NCI-H1092 treated with DMSO at 0.1 percent for 48 hours (cell line): ENCODE data around the gene DPM1.

Experiments
- DNase-seq: peaks from one replicate; lab custom pipeline; 2025; lab: John Stamatoyannopoulos, UW

The DPM1 gene

DNA sequence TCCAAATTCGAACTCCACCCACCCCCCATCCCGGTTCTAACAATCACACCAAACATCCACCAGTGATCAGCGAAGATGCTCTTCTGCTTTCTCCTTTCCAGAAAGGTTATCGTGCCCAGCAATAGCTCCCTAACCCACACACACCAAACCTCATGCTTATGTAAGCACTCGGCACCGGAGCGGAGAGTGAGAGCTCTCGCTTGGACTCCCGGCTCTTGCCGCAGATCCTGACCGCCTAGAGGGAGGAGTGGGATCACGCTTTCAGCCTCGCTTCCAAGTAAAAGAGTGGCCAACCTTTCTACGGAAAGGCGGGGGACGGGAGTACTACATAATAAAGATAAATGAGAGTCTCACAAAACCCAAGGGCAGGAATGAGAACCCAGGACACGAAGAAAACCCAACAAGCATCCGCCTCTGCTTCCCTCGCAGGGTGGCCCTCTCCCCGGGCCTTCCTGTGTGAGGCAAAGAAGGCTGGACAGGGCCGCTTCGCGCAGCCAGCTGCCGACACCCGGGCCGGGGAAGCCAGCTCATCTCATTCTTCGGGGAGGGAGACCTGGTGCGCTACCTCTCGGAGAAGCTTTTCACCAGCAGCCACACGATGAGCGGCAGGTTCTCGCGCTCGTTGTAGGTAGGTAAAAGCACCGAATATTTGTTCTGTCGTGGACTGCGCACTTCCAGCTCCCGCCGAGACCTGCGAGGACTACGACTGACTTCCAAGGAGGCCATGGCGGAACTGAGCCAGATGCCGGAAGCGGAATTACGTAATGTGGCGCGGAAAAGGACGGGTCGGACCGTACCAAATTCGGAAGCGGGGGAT, at the start of gene DPM1:
Gene DPM1, minus strand, starts transcription at position 735 of the 817 bp plus-strand sequence. Its CDS starts 9 bp downstream, at position 726.
- DNase-seq, result no peak

- DNase-seq, result no peak
Measured at GRCh38 chr20:51005214-51005613, 46.9 kb upstream of the DPM1 start.

DNA sequence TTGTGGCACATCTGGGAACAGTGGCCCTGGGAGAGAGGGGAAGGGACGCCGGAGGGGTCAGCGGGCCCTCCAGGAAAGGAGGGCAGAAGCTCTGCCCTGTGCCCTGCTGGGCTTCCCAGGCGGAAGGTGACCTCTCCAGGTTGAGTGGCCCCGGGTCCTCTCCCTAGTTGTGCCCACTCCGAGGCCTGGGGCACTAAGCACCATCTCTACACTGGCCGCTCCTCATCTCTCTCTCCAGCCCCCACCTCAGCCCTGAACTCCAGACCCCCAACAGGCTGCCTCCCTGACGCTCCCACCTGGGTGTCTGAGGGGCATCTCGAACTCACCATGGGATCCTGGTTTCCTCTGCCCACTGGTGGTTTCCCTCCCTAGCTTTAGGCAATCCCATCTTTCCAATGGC, 46.4 kb upstream of the DPM1 start:
- no peak for DNase-seq

DNA sequence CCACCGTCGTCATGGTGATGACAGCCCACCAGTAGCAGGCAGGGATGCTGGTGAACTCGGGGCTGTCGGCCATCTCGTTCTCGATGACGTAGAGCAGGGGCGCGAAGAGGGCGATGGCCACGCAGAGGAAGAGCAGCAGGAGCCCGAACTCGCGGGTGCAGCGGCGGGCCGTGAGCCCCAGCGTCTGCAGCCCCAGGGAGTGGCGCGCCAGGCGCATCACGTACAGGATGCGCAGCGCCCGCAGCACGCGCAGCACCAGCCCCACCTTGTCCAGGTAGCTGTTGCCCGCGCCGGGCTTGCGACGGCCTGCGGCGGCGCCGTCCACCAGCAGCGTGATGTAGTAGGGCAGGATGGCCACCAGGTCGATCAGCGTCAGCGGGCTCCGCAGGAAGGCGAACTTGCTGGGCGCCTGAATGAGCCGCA, 46.0 kb upstream of the DPM1 start:
- DNase-seq, result no peak

GRCh38 chr20:51003753-51004152, 45.4 kb upstream of the DPM1 start:
- no peak for DNase-seq

- DNase-seq, result no peak
Measured at GRCh38 chr20:51002633-51003032, 44.3 kb upstream of the DPM1 start.

DNA sequence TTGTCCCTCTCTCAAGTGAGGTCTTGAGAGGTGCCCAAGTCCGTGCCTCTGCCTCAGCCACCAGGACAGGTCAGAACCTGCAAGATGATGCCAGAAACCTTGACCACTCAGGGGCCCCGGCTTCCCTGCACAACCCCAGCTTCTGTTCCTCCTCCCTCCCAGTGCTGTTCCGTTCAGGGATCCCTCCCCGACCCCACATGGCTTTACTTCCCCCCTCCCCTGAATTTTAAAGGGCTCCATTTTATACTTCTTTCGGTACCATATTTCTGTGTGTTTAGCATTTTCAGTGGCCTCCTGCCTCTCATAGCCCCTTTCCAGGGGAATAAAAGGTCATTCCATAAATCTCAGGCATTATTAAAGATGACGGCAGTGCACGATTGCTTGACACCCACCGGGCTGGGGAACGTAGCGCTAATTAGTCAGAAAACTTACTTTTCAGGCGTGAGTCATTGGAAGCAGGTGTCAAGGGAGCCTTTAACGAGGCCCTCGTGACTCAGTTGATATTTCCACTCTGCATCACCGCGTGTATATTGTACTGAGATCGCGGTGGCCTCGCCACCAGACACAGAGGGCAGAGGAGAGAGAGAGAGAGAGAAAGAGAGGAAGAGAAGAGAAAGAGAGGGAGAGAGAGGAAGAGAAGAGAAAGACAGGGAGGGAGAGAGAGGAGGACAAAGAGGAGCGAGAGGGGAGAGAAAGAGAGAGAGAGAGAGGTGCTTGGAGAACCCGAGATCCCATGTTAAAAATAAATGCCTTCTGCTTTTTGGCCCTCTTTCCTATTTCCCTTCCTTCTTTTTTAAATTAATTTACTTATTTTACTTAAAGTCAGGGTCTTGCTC, 43.3 kb upstream of the DPM1 start:
- no peak for DNase-seq

GRCh38 chr20:50999355-50999754, 41.0 kb upstream of the DPM1 start:
- no peak for DNase-seq

DNA sequence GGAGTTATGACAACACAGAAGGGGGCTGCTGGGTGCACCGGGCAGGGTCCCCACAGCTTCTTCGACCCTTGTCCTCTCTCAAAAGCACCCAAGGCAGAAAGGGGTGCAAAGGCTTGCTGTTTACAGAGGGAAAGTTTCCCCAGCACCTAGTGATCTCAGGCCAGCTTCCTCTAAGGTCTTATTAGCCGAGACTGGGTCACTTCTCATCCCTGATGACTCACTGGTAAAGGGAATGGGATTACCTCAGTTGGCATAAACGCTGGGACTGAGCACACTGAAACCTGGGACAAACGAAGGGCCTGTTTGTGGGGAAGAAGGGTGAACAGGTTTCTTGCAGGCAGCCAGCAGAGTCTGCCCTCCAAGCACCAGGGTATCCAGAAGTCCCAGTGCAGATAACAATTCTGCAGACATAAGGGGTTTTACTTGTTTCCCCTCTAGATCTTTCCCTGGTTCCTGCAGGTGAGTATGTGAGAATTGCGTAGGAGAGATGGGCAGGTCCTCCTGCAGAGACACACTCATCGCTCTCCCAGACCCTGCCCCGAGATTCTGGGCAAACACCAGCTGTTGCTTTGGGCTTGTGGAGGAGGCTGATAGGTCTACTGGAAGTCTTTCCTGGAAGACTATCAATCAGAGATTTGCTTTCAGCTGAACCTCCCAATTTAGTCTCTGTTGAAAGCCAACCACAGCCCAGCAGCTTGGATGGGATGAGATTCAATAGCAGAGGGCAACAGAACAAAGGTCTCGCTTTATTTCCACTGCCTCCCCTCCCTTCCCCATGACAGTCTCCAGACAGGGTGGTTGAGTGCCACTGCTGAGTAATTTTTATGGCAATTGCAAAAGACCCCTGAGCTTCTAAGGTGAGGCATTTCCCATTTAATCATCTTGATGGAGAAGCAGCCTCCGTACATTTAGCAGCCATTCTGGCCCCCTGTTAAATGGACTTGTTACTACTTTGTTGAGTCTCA, 38.9 kb upstream of the DPM1 start:
- no peak for DNase-seq

DNA sequence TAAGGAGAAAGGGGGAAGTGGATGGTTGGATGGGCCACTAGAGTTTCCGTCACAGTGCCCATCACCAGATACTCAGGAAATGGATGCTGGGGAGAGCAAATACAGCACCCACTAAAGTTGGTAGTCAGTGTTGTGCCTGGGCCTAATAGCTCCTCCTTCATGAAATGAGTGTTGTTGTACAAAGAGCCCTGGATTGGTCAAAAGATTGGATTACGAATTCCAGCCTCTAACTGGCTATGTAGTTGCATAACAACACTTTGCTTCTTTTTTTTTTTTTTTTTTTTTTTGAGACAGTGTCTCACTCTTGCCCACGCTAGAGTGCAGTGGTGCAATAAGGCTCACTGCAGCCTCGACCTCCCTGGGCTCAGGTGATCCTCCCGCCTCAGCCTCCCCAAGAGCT, 37.2 kb upstream of the DPM1 start:
- DNase-seq, result no peak

DNA sequence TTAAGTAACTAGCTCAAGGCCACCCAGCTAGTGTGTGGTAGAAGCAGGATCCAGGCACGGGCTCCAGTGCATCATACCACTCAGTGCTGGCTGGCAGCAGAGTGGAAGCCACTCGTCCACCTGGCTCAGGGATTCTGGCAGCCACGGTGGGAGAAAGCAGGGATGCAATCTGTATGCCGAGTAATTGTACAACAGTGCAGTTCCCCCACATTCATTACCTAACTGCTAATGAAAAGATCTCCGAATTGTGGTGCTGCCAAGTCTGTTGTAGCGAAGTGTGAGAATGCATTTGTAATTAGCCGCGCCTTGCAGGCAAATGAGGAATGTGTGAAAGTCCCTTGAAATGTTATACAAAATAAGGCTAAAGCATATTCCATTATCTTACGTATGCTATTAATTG, 35.5 kb upstream of the DPM1 start:
- no peak for DNase-seq

DNA sequence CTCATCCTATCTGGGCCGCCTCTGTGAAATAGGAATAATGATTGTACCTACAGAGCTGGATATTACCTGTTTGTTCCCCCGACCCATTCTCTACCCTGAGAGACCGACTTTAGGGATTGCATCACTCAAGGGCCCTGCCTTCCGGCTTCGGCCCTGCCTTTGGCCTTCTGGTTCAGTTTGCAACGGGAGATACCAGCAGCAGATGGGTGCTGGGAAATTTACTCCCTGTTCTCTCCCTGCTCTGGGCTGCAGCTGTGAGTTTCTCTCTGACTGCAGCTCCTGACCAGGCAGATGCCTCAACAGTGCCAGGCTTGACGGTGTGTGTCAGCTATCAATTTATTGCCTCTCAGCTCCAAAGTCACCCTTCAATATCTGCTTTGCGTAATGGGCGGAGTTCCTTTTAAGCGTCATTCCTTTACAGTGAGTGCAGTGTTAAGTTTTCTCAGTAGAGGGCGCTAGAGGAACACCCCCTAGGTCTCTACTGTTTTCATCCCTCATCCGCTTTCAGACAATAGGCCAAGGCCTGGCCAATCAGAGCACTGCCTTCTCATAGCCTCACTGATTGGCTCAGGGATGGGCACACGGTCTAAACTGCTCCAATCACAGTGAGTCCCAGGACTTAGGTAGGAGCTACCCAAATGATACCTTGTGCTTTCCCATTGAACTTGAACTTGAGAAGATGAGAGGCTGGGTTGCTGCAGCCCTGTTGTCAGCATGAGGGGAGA, 34.6 kb upstream of the DPM1 start:
- peak; percentile 18 for DNase-seq

GRCh38 chr20:50992336-50992732, 34.0 kb upstream of the DPM1 start:
- DNase-seq, result no peak

DNA sequence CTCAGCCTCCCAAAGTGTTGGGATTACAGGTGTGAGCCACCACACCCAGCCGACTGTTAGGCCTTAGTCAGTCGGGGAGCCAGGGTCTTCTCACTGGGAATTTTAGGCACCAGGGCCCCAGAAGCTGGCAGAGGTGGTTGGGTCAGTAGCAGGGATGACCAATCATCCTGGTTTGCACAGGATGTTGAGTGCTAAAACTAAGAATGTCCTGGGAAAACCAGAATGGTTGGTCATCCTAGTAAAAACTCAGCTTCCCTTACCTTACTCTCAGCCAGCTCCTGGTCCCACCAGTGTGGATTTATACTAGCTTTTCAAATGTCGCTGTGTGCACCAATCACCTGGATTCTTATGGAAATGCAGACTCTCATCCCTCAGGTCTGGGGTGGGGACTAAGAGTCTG, 32.7 kb upstream of the DPM1 start:
- no peak for DNase-seq

DNA sequence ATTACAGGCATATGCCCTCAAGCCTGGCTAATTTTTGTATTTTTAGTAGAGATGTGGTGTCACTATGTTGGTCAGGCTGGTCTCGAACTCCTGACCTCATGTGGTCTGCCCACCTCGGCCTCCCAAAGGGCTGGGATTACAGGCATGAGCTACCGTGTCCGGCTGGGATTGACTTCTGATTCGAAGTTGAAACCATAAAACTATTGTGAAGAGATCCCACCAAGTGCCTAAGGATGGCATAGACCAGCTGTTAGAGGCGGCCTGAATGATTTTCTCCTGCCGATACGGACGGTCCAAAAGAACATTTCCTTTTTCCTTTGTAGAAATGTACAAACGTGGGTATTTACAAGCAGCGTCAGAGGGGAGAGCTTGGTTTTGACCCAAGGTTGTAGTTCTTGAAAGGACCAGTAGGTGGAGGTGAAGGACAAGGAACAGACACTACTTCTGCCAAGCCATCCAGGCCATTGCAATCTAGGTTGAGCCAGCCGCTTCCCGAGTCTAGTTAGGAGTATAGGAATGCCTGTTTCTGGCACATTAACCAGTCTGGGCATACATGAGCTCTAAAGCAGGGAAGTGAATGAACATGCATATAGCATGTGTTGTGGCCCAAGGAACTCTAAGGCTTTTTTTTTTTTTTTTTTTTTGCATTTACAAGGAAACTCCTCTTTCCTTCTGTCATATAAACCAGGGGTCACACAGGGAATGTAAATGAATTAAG, 29.3 kb upstream of the DPM1 start:
- peak; percentile 77 for DNase-seq

- no peak for DNase-seq
Measured at GRCh38 chr20:50983321-50983720, 25.0 kb upstream of the DPM1 start.

GRCh38 chr20:50982363-50982762, 24.0 kb upstream of the DPM1 start:
- DNase-seq, result no peak

- no peak for DNase-seq
Measured at GRCh38 chr20:50981714-50982048, 23.3 kb upstream of the DPM1 start.

DNA sequence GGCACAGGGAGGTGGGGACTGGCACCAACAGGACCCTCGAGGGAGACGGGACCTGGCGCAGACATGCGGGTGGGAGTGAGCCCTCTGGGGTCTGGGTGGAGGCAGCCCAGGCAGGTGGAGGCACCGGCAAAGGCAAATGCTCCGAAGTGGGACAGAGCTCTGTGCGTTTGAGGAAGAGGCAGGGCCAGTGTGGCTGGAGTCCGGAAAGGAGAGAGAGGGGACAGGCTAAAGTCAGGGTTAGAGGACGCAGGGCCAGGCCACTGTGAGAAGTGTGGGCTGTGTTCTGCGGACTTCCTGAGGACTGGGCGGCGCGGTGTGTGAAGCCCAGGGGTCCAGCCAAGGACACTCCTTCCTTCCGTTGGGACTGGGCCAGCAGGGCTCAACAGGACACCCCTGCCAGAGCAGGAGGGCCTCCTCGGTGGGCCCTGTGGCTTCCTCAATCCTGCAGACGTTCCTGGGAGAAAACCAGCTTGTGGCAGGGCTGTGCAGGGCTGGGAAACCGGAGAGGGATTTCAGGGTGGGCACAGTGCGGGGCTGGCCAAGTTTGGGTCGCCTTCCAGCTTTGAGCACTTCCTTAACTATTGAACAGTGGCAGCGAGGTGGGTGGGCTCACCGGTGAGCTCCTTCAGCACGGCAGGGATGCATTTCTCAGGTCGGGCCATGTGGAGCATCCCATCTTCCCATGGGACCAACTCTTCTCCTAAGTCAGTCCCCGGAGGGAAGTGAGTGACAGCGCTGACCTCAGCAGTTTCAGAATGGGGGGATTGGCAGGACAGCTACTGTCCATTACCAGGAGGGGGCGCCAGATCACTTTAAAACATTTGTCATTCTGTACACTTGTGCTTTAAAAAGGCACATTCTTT, 22.8 kb upstream of the DPM1 start:
- DNase-seq, result peak; percentile 38
